GM23338 (cell line): ENCODE results near the gene OXCT1. TPM values are rescaled to one million over a fixed set of nuclear protein-coding genes. Genes with fewer than 3 reads are reported as not detected.
A peak's percentile ranks its signal among the peaks of the same experiment; 100 is the strongest.

ENCODE experiments used
- ATAC-seq: fragments of 200-7000 bp; cut with Tn5 transposase; 3 replicates; pipeline ENCODE4 v1.9.1; 2020
- DNase-seq: peaks from one replicate; pipeline ENCODE4 v3.0.0-alpha.2; 2015; ENCODE audit warnings: low spot score
- H2AFZ ChIP-seq: fragments of 200-600 bp; sonication (generic); 2 replicates; pipeline ENCODE4 v1.8.0; 2016; ENCODE audit warnings: antibody characterized with exemption, mild to moderate bottlenecking, moderate library complexity
- H3F3A ChIP-seq: fragments of 200-600 bp; sonication (generic); replicated peaks from 2 replicates; pipeline ENCODE4 v1.8.0; 2017; ENCODE audit warnings: antibody characterized with exemption, mixed run types, low read depth
- H3K27ac ChIP-seq: fragments of 200-600 bp; sonication (generic); 2 replicates; pipeline ENCODE4 v1.6.1; 2016; ENCODE audit warnings: low read depth
- H3K27me3 ChIP-seq: fragments of 200-600 bp; sonication (generic); 2 replicates; pipeline ENCODE4 v1.8.0; 2016; ENCODE audit warnings: mild to moderate bottlenecking, mixed run types, moderate library complexity; ENCODE audit not compliant: insufficient read depth
- H3K36me3 ChIP-seq: fragments of 200-600 bp; sonication (generic); 2 replicates; pipeline ENCODE4 v1.8.0; 2016; ENCODE audit warnings: mild to moderate bottlenecking; ENCODE audit not compliant: insufficient read depth
- H3K4me1 ChIP-seq: fragments of 200-600 bp; sonication (generic); 2 replicates; pipeline ENCODE4 v1.8.0; 2016; ENCODE audit warnings: mild to moderate bottlenecking, moderate library complexity; ENCODE audit not compliant: insufficient read depth
- H3K4me2 ChIP-seq: fragments of 200-600 bp; sonication (generic); 2 replicates; pipeline ENCODE4 v1.7.1; 2017; ENCODE audit warnings: mixed run types
- H3K4me3 ChIP-seq: fragments of 200-600 bp; sonication (generic); 2 replicates; pipeline ENCODE4 v1.6.1; 2016; ENCODE audit warnings: mixed run types
- H3K79me2 ChIP-seq: fragments of 200-600 bp; sonication (generic); replicated peaks from 2 replicates; pipeline ENCODE4 v1.8.0; 2017; ENCODE audit warnings: mild to moderate bottlenecking; ENCODE audit not compliant: insufficient read depth
- H3K9me2 ChIP-seq: fragments of 200-600 bp; sonication (generic); 2 replicates; pipeline ENCODE4 v1.8.0; 2017; ENCODE audit not compliant: insufficient read depth
- H4K20me1 ChIP-seq: fragments of 200-600 bp; sonication (generic); replicated peaks from 2 replicates; pipeline ENCODE4 v1.8.0; 2017; ENCODE audit warnings: mild to moderate bottlenecking; ENCODE audit not compliant: insufficient read depth
- H3K27ac Mint-ChIP-seq: 2 replicates; pipeline ENCODE4 v1.8.0; 2020; ENCODE audit warnings: inconsistent platforms, mild to moderate bottlenecking, moderate library complexity, mixed read lengths
- H3K27me3 Mint-ChIP-seq: 3 replicates; pipeline ENCODE4 v1.8.0; 2022; ENCODE audit warnings: low read depth, mild to moderate bottlenecking, moderate library complexity, mixed read lengths, inconsistent platforms; ENCODE audit not compliant: insufficient read depth, poor library complexity
- H3K36me3 Mint-ChIP-seq: 3 replicates; pipeline ENCODE4 v1.8.0; 2021; ENCODE audit warnings: low read depth, mild to moderate bottlenecking, inconsistent platforms, moderate library complexity, mixed read lengths
- H3K4me1 Mint-ChIP-seq: 3 replicates; pipeline ENCODE4 v1.8.0; 2020; ENCODE audit warnings: mild to moderate bottlenecking, inconsistent platforms, mixed read lengths
- H3K4me3 Mint-ChIP-seq: 3 replicates; pipeline ENCODE4 v1.8.0; 2021; ENCODE audit warnings: moderate library complexity, mild to moderate bottlenecking, inconsistent platforms, mixed read lengths
- H3K9me3 Mint-ChIP-seq: 3 replicates; pipeline ENCODE4 v1.8.0; 2020; ENCODE audit warnings: moderate library complexity, mild to moderate bottlenecking, inconsistent platforms, mixed read lengths
- CREB1 ChIP-seq: fragments of 250-450 bp; sonication (Bioruptor Pico); IDR thresholded peaks from 2 replicates; pipeline ENCODE4 v1.5.0; 2020; ENCODE audit warnings: low read depth, mild to moderate bottlenecking, moderate library complexity
- ETS1 ChIP-seq: IDR thresholded peaks from 2 replicates; pipeline ENCODE4 v1.6.1; 2016; ENCODE audit warnings: antibody characterized with exemption
- EZH2 ChIP-seq: fragments of 200-600 bp; sonication (generic); IDR thresholded peaks from one replicate; pipeline ENCODE4 v1.8.0; 2017; ENCODE audit warnings: antibody characterized with exemption, mild to moderate bottlenecking, low read depth; ENCODE audit not compliant: unreplicated experiment
- EZH2phosphoT487 ChIP-seq: fragments of 200-600 bp; sonication (generic); IDR thresholded peaks from one replicate; pipeline ENCODE4 v1.8.1; 2018; ENCODE audit warnings: antibody characterized with exemption; ENCODE audit not compliant: unreplicated experiment
- JUNB ChIP-seq: IDR thresholded peaks from one replicate; pipeline ENCODE4 v1.6.1; 2016; ENCODE audit warnings: antibody characterized with exemption; ENCODE audit not compliant: unreplicated experiment
- NANOG ChIP-seq: IDR thresholded peaks from 2 replicates; pipeline ENCODE4 v1.6.1; 2016; ENCODE audit warnings: antibody characterized with exemption, borderline replicate concordance
- POLR2AphosphoS5 ChIP-seq: IDR thresholded peaks from 2 replicates; pipeline ENCODE4 v1.6.1; 2016; ENCODE audit warnings: antibody characterized with exemption, low read depth
- REST ChIP-seq: IDR thresholded peaks from one replicate; pipeline ENCODE4 v1.6.1; 2018; ENCODE audit warnings: antibody characterized with exemption; ENCODE audit not compliant: unreplicated experiment
- ZNF114 ChIP-seq: fragments of 250-450 bp; sonication (Bioruptor Pico); IDR thresholded peaks from 2 replicates; pipeline ENCODE4 v1.5.0; 2020; ENCODE audit warnings: mild to moderate bottlenecking, moderate library complexity
- polyA plus RNA-seq: library from polyadenylated mRNA; unstranded; fragments of >200 nt; fragmentation: Nextera tagmentation; extraction: Ambion mirVana; gene quantifications from 2 replicates; pipeline ENCODE4 v1.2.1, GENCODE V29; 2016
- total RNA-seq: library from RNA; depleted of rRNA; stranded (reverse); fragments of >200 nt; shearing (Covaris generic); gene quantifications from 2 replicates; pipeline ENCODE4 v1.2.3, GENCODE V29; 2014
- TF ChIP-seq, protein P1 (sequence below): fragments of 250-450 bp; sonication (Bioruptor Pico); IDR thresholded peaks from 2 replicates; pipeline ENCODE4 v1.5.0; 2020; ENCODE audit warnings: mild to moderate bottlenecking, moderate library complexity
- TF ChIP-seq, protein P2 (sequence below), 2 experiments: fragments of 200-600 bp in 1 of 2; sonication (generic) in 1 of 2; conservative IDR thresholded peaks; 2 replicates each; pipeline versions ENCODE4 v1.5.1 to v1.6.1; 2016 to 2017; ENCODE audit warnings: antibody characterized with exemption in 2 of 2, low read depth in 2 of 2, mild to moderate bottlenecking in 2 of 2, moderate library complexity in 1 of 2

OXCT1 gene
- total and polyA plus RNA-seq, 2 experiments from 2014 or later, result 11.6 to 37.0 TPM

DNA sequence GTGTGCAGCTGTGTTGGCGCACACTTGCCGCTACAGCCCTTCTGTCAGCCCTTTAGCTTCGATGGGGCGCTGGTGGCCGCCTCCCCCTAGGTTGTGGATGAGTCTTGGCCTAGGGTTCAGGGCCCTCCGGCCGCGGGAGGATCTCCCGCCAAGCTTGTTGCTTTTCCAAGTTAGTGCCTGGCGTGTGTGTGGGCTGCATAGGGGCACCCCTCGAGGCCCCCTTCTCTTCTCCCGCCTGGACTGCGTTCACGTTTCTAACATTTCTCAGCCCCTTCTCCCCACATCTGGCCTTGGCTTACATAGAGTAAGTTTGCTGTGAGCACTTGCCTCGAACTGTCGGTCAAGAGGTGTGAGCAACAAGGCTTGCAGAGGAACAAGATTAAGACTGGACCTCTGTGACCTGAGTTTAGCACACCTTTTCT, 413 bp upstream of the OXCT1 start:
- Histone ChIP-seq H3K36me3 (no peaks in the 10 kb centered on the region), H3K4me3 (peak overlapping the region; percentile 90), H3K79me2 (peaks cover 19% of the 10 kb centered on the region), H2AFZ (peak overlapping the region; percentile 99), H3K27me3 (peaks cover 36% of the 10 kb centered on the region), H3F3A (0 out of 2 replicates have a peak, but pooled peaks cover 3% of the 10 kb centered on the region), H3K4me2 (peak overlapping the region; percentile 92), H4K20me1 (no peaks in the 10 kb centered on the region; the same call in 1 of the 2 replicates), H3K4me1 (peaks cover 10% of the 10 kb centered on the region; the same call in 1 of the 2 replicates), H3K9me2 (no peaks in the 10 kb centered on the region), H3K27ac (no peak overlapping the region)
- Mint-ChIP-seq H3K27ac (peak overlapping the region; percentile 65), H3K36me3 (peaks cover 4% of the 10 kb centered on the region), H3K9me3 (no peaks in the 10 kb centered on the region), H3K4me3 (peak overlapping the region; percentile 89), H3K27me3 (peaks cover 12% of the 10 kb centered on the region), H3K4me1 (peaks cover 14% of the 10 kb centered on the region; the same call in 2 of the 3 replicates)
- no peak for TF ChIP-seq CREB1 (CRISPR knock-in tag)
- no peak for TF ChIP-seq EZH2phosphoT487
- TF ChIP-seq, protein P1, sequence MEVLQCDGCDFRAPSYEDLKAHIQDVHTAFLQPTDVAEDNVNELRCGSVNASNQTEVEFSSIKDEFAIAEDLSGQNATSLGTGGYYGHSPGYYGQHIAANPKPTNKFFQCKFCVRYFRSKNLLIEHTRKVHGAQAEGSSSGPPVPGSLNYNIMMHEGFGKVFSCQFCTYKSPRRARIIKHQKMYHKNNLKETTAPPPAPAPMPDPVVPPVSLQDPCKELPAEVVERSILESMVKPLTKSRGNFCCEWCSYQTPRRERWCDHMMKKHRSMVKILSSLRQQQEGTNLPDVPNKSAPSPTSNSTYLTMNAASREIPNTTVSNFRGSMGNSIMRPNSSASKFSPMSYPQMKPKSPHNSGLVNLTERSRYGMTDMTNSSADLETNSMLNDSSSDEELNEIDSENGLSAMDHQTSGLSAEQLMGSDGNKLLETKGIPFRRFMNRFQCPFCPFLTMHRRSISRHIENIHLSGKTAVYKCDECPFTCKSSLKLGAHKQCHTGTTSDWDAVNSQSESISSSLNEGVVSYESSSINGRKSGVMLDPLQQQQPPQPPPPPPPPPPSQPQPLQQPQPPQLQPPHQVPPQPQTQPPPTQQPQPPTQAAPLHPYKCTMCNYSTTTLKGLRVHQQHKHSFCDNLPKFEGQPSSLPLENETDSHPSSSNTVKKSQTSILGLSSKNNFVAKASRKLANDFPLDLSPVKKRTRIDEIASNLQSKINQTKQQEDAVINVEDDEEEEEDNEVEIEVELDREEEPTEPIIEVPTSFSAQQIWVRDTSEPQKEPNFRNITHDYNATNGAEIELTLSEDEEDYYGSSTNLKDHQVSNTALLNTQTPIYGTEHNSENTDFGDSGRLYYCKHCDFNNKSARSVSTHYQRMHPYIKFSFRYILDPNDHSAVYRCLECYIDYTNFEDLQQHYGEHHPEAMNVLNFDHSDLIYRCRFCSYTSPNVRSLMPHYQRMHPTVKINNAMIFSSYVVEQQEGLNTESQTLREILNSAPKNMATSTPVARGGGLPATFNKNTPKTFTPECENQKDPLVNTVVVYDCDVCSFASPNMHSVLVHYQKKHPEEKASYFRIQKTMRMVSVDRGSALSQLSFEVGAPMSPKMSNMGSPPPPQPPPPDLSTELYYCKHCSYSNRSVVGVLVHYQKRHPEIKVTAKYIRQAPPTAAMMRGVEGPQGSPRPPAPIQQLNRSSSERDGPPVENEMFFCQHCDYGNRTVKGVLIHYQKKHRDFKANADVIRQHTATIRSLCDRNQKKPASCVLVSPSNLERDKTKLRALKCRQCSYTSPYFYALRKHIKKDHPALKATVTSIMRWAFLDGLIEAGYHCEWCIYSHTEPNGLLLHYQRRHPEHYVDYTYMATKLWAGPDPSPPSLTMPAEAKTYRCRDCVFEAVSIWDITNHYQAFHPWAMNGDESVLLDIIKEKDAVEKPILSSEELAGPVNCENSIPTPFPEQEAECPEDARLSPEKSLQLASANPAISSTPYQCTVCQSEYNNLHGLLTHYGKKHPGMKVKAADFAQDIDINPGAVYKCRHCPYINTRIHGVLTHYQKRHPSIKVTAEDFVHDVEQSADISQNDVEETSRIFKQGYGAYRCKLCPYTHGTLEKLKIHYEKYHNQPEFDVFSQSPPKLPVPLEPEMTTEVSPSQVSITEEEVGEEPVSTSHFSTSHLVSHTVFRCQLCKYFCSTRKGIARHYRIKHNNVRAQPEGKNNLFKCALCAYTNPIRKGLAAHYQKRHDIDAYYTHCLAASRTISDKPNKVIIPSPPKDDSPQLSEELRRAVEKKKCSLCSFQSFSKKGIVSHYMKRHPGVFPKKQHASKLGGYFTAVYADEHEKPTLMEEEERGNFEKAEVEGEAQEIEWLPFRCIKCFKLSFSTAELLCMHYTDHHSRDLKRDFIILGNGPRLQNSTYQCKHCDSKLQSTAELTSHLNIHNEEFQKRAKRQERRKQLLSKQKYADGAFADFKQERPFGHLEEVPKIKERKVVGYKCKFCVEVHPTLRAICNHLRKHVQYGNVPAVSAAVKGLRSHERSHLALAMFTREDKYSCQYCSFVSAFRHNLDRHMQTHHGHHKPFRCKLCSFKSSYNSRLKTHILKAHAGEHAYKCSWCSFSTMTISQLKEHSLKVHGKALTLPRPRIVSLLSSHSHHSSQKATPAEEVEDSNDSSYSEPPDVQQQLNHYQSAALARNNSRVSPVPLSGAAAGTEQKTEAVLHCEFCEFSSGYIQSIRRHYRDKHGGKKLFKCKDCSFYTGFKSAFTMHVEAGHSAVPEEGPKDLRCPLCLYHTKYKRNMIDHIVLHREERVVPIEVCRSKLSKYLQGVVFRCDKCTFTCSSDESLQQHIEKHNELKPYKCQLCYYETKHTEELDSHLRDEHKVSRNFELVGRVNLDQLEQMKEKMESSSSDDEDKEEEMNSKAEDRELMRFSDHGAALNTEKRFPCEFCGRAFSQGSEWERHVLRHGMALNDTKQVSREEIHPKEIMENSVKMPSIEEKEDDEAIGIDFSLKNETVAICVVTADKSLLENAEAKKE (CRISPR knock-in tag), result no peak
- no peak for TF ChIP-seq EZH2
- TF ChIP-seq ZNF114 (CRISPR knock-in tag), result no peak
- TF ChIP-seq ETS1, result no peak
- TF ChIP-seq POLR2AphosphoS5, result no peak
- TF ChIP-seq REST, result no peak
- TF ChIP-seq NANOG, result no peak
- TF ChIP-seq, protein P2, sequence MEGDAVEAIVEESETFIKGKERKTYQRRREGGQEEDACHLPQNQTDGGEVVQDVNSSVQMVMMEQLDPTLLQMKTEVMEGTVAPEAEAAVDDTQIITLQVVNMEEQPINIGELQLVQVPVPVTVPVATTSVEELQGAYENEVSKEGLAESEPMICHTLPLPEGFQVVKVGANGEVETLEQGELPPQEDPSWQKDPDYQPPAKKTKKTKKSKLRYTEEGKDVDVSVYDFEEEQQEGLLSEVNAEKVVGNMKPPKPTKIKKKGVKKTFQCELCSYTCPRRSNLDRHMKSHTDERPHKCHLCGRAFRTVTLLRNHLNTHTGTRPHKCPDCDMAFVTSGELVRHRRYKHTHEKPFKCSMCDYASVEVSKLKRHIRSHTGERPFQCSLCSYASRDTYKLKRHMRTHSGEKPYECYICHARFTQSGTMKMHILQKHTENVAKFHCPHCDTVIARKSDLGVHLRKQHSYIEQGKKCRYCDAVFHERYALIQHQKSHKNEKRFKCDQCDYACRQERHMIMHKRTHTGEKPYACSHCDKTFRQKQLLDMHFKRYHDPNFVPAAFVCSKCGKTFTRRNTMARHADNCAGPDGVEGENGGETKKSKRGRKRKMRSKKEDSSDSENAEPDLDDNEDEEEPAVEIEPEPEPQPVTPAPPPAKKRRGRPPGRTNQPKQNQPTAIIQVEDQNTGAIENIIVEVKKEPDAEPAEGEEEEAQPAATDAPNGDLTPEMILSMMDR (conservative IDR thresholded peaks at IDR 0.05; ENCODE audit: low read depth in 2 of 2), result no peak
- no peak for TF ChIP-seq JUNB
- DNase-seq (no peak), ATAC-seq (no peak)
